ENCODE results near the gene IFIH1. TPM values are rescaled to one million over a fixed set of nuclear protein-coding genes. Genes with fewer than 3 reads are reported as not detected.

IFIH1 gene
- total RNA-seq, 1 donor from 2014 or later: 6.0 TPM

GRCh38 chr2:162232027-162232426 lies 86.5 kb downstream of the IFIH1 start:
- no peak for TF ChIP-seq CTCF (IDR thresholded peaks at IDR 0.05; ENCODE audit: borderline replicate concordance)
- intact Hi-C loops (cut with micrococcal nuclease): no loop called here
- H3K4me3 ChIP-seq: no peak overlapping the region
- H3K4me1 ChIP-seq: no peaks in the 10 kb centered on the region
- H3K9me3 ChIP-seq (replicated peaks): peaks cover 4% of the 10 kb centered on the region
- no peaks in the 10 kb centered on the region for H3K27me3 ChIP-seq (ENCODE audit: low read depth)
- H3K36me3 ChIP-seq: no peaks in the 10 kb centered on the region
- no peak overlapping the region for H3K27ac ChIP-seq (replicated peaks)
- no peak for DNase-seq

GRCh38 chr2:162230761-162231160 lies 87.7 kb downstream of the IFIH1 start:
- no peak for TF ChIP-seq CTCF (IDR thresholded peaks at IDR 0.05; ENCODE audit: borderline replicate concordance)
- peaks cover 4% of the 10 kb centered on the region for H3K9me3 ChIP-seq (replicated peaks)
- intact Hi-C loops (cut with micrococcal nuclease): no loop called here
- DNase-seq: no peak
- no peak overlapping the region for H3K4me3 ChIP-seq
- no peaks in the 10 kb centered on the region for H3K27me3 ChIP-seq (ENCODE audit: low read depth)
- no peaks in the 10 kb centered on the region for H3K36me3 ChIP-seq
- no peak overlapping the region for H3K27ac ChIP-seq (replicated peaks)
- H3K4me1 ChIP-seq: no peaks in the 10 kb centered on the region

GRCh38 chr2:162226836-162227235 lies 91.6 kb downstream of the IFIH1 start:
- Histone ChIP-seq H3K4me3 (no peak overlapping the region), H3K27me3 (ENCODE audit: low read depth) (no peaks in the 10 kb centered on the region), H3K4me1 (no peaks in the 10 kb centered on the region), H3K27ac (replicated peaks) (no peak overlapping the region), H3K36me3 (no peaks in the 10 kb centered on the region), H3K9me3 (replicated peaks) (no peaks in the 10 kb centered on the region)
- no peak for TF ChIP-seq CTCF (IDR thresholded peaks at IDR 0.05; ENCODE audit: borderline replicate concordance)
- DNase-seq: no peak
- intact Hi-C loops (cut with micrococcal nuclease): no loop called here

GRCh38 chr2:162221064-162221463 lies 97.4 kb downstream of the IFIH1 start:
- Histone ChIP-seq H3K4me1 (no peaks in the 10 kb centered on the region), H3K27me3 (ENCODE audit: low read depth) (no peaks in the 10 kb centered on the region), H3K27ac (replicated peaks) (no peak overlapping the region), H3K4me3 (no peak overlapping the region), H3K36me3 (no peaks in the 10 kb centered on the region), H3K9me3 (replicated peaks) (no peaks in the 10 kb centered on the region)
- intact Hi-C loops (cut with micrococcal nuclease): loop anchor here (5.0 kb wide), 1 partner anchor 76 kb away; no protein-coding TSS in a partner anchor
- TF ChIP-seq CTCF (IDR thresholded peaks at IDR 0.05; ENCODE audit: borderline replicate concordance): peak; percentile 83
- peak; percentile 50 for DNase-seq

GRCh38 chr2:162220368-162220767 lies 98.1 kb downstream of the IFIH1 start:
- DNase-seq: no peak
- no peaks in the 10 kb centered on the region for H3K27me3 ChIP-seq (ENCODE audit: low read depth)
- H3K36me3 ChIP-seq: no peaks in the 10 kb centered on the region
- H3K27ac ChIP-seq (replicated peaks): no peak overlapping the region
- H3K4me1 ChIP-seq: no peaks in the 10 kb centered on the region
- no peaks in the 10 kb centered on the region for H3K9me3 ChIP-seq (replicated peaks)
- no peak for TF ChIP-seq CTCF (IDR thresholded peaks at IDR 0.05; ENCODE audit: borderline replicate concordance)
- H3K4me3 ChIP-seq: no peak overlapping the region
- intact Hi-C loops (cut with micrococcal nuclease): loop anchor here (5.0 kb wide), 1 partner anchor 77 kb away; no protein-coding TSS in a partner anchor

GRCh38 chr2:162219426-162219825 lies 99.1 kb downstream of the IFIH1 start:
- Histone ChIP-seq H3K27me3 (ENCODE audit: low read depth) (no peaks in the 10 kb centered on the region), H3K9me3 (replicated peaks) (no peaks in the 10 kb centered on the region), H3K36me3 (no peaks in the 10 kb centered on the region), H3K4me1 (no peaks in the 10 kb centered on the region), H3K27ac (replicated peaks) (no peak overlapping the region), H3K4me3 (no peak overlapping the region)
- intact Hi-C loops (cut with micrococcal nuclease): no loop called here
- TF ChIP-seq CTCF (IDR thresholded peaks at IDR 0.05; ENCODE audit: borderline replicate concordance): no peak
- DNase-seq: no peak
